H9 (cell line): ENCODE data around the gene NPAS3. TPM values are rescaled to one million over a fixed set of nuclear protein-coding genes. Genes with fewer than 3 reads are reported as not detected.

Experiments used
- DNase-seq: peaks from one replicate; pipeline ENCODE4 v3.0.0-alpha.2; 2017
- H2AFZ ChIP-seq: one replicate; pipeline ENCODE4 v1.6.1; 2013; ENCODE audit warnings: mild to moderate bottlenecking, low read length, control low read depth, moderate library complexity
- H2AK5ac ChIP-seq: 2 replicates; pipeline ENCODE4 v1.6.1; 2013; ENCODE audit warnings: low read length, control low read depth, mixed read lengths; ENCODE audit not compliant: insufficient read length
- H2BK120ac ChIP-seq: one replicate; pipeline ENCODE4 v1.6.1; 2013; ENCODE audit warnings: low read depth, mild to moderate bottlenecking, low read length, control low read depth, inconsistent platforms; ENCODE audit not compliant: poor library complexity, severe bottlenecking
- H2BK12ac ChIP-seq: 2 replicates; pipeline ENCODE4 v1.6.1; 2013; ENCODE audit warnings: low read length, control low read depth, mixed read lengths, low read depth; ENCODE audit not compliant: insufficient read length
- H2BK15ac ChIP-seq: 2 replicates; pipeline ENCODE4 v1.6.1; 2013; ENCODE audit warnings: low read depth, low read length, control low read depth
- H2BK20ac ChIP-seq: one replicate; pipeline ENCODE4 v1.6.1; 2013; ENCODE audit warnings: low read depth, mild to moderate bottlenecking, low read length, control low read depth, inconsistent platforms; ENCODE audit not compliant: poor library complexity, severe bottlenecking
- H2BK5ac ChIP-seq: 2 replicates; pipeline ENCODE4 v1.6.1; 2013; ENCODE audit warnings: low read length, control low read depth, mixed read lengths; ENCODE audit not compliant: insufficient read length
- H3K14ac ChIP-seq: 2 replicates; pipeline ENCODE4 v1.6.1; 2013; ENCODE audit warnings: low read length, control low read depth; ENCODE audit not compliant: insufficient read depth
- H3K18ac ChIP-seq: 2 replicates; pipeline ENCODE4 v1.6.1; 2013; ENCODE audit warnings: low read depth, mild to moderate bottlenecking, mixed read lengths, low read length, control low read depth; ENCODE audit not compliant: insufficient read length
- H3K23ac ChIP-seq: 2 replicates; pipeline ENCODE4 v1.6.1; 2013; ENCODE audit warnings: low read length, control low read depth, mixed read lengths, low read depth; ENCODE audit not compliant: insufficient read length
- H3K23me2 ChIP-seq: 2 replicates; pipeline ENCODE4 v1.6.1; 2013; ENCODE audit warnings: low read depth, mild to moderate bottlenecking, mixed read lengths, low read length, control low read depth; ENCODE audit not compliant: insufficient read length, poor library complexity, severe bottlenecking
- H3K27ac ChIP-seq: 2 replicates; pipeline ENCODE4 v1.5.1; 2013; ENCODE audit warnings: low read length, control low read depth, mixed read lengths, low read depth; ENCODE audit not compliant: insufficient read length
- H3K27me3 ChIP-seq: 2 replicates; pipeline ENCODE4 v1.6.1; 2013; ENCODE audit warnings: low read length, control low read depth, inconsistent platforms; ENCODE audit not compliant: insufficient read depth
- H3K4ac ChIP-seq: 2 replicates; pipeline ENCODE4 v1.6.1; 2013; ENCODE audit warnings: low read depth, mild to moderate bottlenecking, control low read depth, inconsistent platforms, low read length, moderate library complexity
- H3K4me1 ChIP-seq: 2 replicates; pipeline ENCODE4 v1.6.1; 2013; ENCODE audit warnings: low read length, control low read depth, inconsistent platforms; ENCODE audit not compliant: insufficient read depth
- H3K4me2 ChIP-seq: 2 replicates; pipeline ENCODE4 v1.6.1; 2013; ENCODE audit warnings: low read length, control low read depth, mixed read lengths; ENCODE audit not compliant: insufficient read length, insufficient read depth
- H3K56ac ChIP-seq: 2 replicates; pipeline ENCODE4 v1.6.1; 2013; ENCODE audit warnings: low read depth, mild to moderate bottlenecking, mixed read lengths, low read length, control low read depth; ENCODE audit not compliant: insufficient read length
- H3K79me1 ChIP-seq: 2 replicates; pipeline ENCODE4 v1.6.1; 2013; ENCODE audit warnings: low read depth, mild to moderate bottlenecking, moderate library complexity, low read length, control low read depth, inconsistent platforms; ENCODE audit not compliant: insufficient read depth, poor library complexity, severe bottlenecking
- H3K79me2 ChIP-seq: 2 replicates; pipeline ENCODE4 v1.6.1; 2013; ENCODE audit warnings: low read length, control low read depth, inconsistent platforms; ENCODE audit not compliant: insufficient read depth
- H3K9ac ChIP-seq: 2 replicates; pipeline ENCODE4 v1.6.1; 2013; ENCODE audit warnings: low read length, control low read depth, mixed read lengths; ENCODE audit not compliant: insufficient read length; ENCODE audit errors: extremely low read depth
- H3K9me3 ChIP-seq: one replicate; pipeline ENCODE4 v1.6.1; 2013; ENCODE audit warnings: low read depth, low read length, inconsistent platforms; ENCODE audit not compliant: control insufficient read depth
- H3T11ph ChIP-seq: one replicate; pipeline ENCODE4 v1.6.1; 2013; ENCODE audit warnings: mild to moderate bottlenecking, low read length, control low read depth, inconsistent platforms
- H4K20me1 ChIP-seq: one replicate; pipeline ENCODE4 v1.6.1; 2013; ENCODE audit not compliant: control insufficient read depth, insufficient read length, insufficient read depth
- H4K5ac ChIP-seq: 2 replicates; pipeline ENCODE4 v1.6.1; 2013; ENCODE audit warnings: low read depth, mild to moderate bottlenecking, mixed read lengths, low read length, control low read depth; ENCODE audit not compliant: insufficient read length
- H4K8ac ChIP-seq: replicated peaks from 2 replicates; pipeline ENCODE4 v1.6.1; 2013; ENCODE audit warnings: low read length, control low read depth, mixed read lengths, low read depth; ENCODE audit not compliant: insufficient read length
- H4K91ac ChIP-seq: 2 replicates; pipeline ENCODE4 v1.6.1; 2013; ENCODE audit warnings: low read depth, mild to moderate bottlenecking, moderate library complexity, mixed read lengths, low read length, control low read depth; ENCODE audit not compliant: insufficient read length
- H3K27ac Mint-ChIP-seq, 3 experiments: 2 replicates in 2 of 3; 3 replicates in 1 of 3; pipeline ENCODE4 v1.8.0; 2020 to 2021; ENCODE audit warnings: mixed read lengths in 3 of 3, mild to moderate bottlenecking in 1 of 3, moderate library complexity in 1 of 3
- H3K27me3 Mint-ChIP-seq: 2 replicates; pipeline ENCODE4 v1.8.0; 2021; ENCODE audit warnings: low read depth, mild to moderate bottlenecking, moderate library complexity, mixed read lengths
- H3K36me3 Mint-ChIP-seq, 3 experiments: 2 replicates in 2 of 3; 3 replicates in 1 of 3; pipeline ENCODE4 v1.8.0; 2020 to 2021; ENCODE audit warnings: low read depth in 3 of 3, mixed read lengths in 3 of 3; ENCODE audit not compliant: insufficient read depth in 1 of 3
- H3K4me1 Mint-ChIP-seq, 2 experiments: 2 replicates each; pipeline ENCODE4 v1.8.0; 2020; ENCODE audit warnings: mixed read lengths in 2 of 2
- H3K4me3 Mint-ChIP-seq, 2 experiments: 2 replicates in 1 of 2; 3 replicates in 1 of 2; pipeline ENCODE4 v1.8.0; 2020 to 2021; ENCODE audit warnings: mild to moderate bottlenecking in 2 of 2, mixed read lengths in 2 of 2, moderate library complexity in 1 of 2
- H3K9me3 Mint-ChIP-seq, 2 experiments: 2 replicates in 1 of 2; 3 replicates in 1 of 2; pipeline ENCODE4 v1.8.0; 2020; ENCODE audit warnings: mild to moderate bottlenecking in 2 of 2, mixed read lengths in 2 of 2, moderate library complexity in 1 of 2
- CTCF ChIP-seq: fragments of 200-600 bp; sonication (generic); conservative IDR thresholded peaks from 3 replicates; pipeline ENCODE4 v1.8.0; 2021; ENCODE audit warnings: antibody characterized with exemption, mild to moderate bottlenecking
- WGBS: extraction: QIAGEN DNeasy Blood & Tissue Kit; methylation state at CpG from one replicate; pipeline ENCODE4 v1.1.7; 2013; ENCODE audit warnings: missing lambda C conversion rate, low lambda C conversion rate, mixed read lengths; ENCODE audit not compliant: insufficient read length; ENCODE audit errors: extremely low coverage; 5-methylcytosine and 5-hydroxymethylcytosine counted together
- total RNA-seq: library from RNA; stranded (reverse); gene quantifications from 2 replicates; pipeline ENCODE4 v1.2.1, GENCODE V29; 2021

NPAS3 gene
- total RNA-seq, 1 experiment from 2014 or later: 0.17 TPM

- H2AK5ac ChIP-seq: no peak overlapping the region
- H3K9ac ChIP-seq: no peak overlapping the region
- no peak overlapping the region for H3K14ac ChIP-seq
- no peak overlapping the region for H3K23ac ChIP-seq
- no peak overlapping the region for H3K4ac ChIP-seq
- H3K56ac ChIP-seq: no peak overlapping the region
- no peak overlapping the region for H4K8ac ChIP-seq
- Mint-ChIP-seq H3K4me3 (no peak overlapping the region), H3K9me3 (no peaks in the 10 kb centered on the region), H3K4me1 (no peaks in the 10 kb centered on the region), H3K36me3 (no peaks in the 10 kb centered on the region), H3K27ac (no peak overlapping the region), H3K27me3 (no peaks in the 10 kb centered on the region)
- DNase-seq: no peak
- H3T11ph ChIP-seq: no peak overlapping the region
- no peak overlapping the region for H3K18ac ChIP-seq
- no peak overlapping the region for H3K4me2 ChIP-seq
- H3K4me1 ChIP-seq: peaks cover 2% of the 10 kb centered on the region; the same call in 1 of the 2 replicates
- no peaks in the 10 kb centered on the region for H3K79me1 ChIP-seq
- H4K20me1 ChIP-seq: no peaks in the 10 kb centered on the region
- H3K79me2 ChIP-seq: no peaks in the 10 kb centered on the region
- H2BK120ac ChIP-seq: no peak overlapping the region
- no peaks in the 10 kb centered on the region for H3K27me3 ChIP-seq
- H4K91ac ChIP-seq: no peak overlapping the region
- H3K23me2 ChIP-seq: no peaks in the 10 kb centered on the region
- no peak overlapping the region for H2BK20ac ChIP-seq
- no peak for TF ChIP-seq CTCF
- H2BK15ac ChIP-seq: no peak overlapping the region
- H4K5ac ChIP-seq: no peak overlapping the region
- no peak overlapping the region for H2BK12ac ChIP-seq
- H3K27ac ChIP-seq: no peak overlapping the region
- H2AFZ ChIP-seq: no peak overlapping the region
- WGBS: no CpG with 5 or more reads among the region's 5 CpGs
- no peaks in the 10 kb centered on the region for H3K9me3 ChIP-seq
- H2BK5ac ChIP-seq: no peak overlapping the region
Measured at GRCh38 chr14:33163109-33163508, 224.4 kb downstream of the NPAS3 start.
